GM21619 (cell line): ENCODE data around the gene HHIPL1.

Source experiments
- ATAC-seq: cut with Tn5 transposase; IDR thresholded peaks from one replicate; pipeline ENCODE4 v1.9.1; 2021; ENCODE audit not compliant: unreplicated experiment

The HHIPL1 gene

DNA sequence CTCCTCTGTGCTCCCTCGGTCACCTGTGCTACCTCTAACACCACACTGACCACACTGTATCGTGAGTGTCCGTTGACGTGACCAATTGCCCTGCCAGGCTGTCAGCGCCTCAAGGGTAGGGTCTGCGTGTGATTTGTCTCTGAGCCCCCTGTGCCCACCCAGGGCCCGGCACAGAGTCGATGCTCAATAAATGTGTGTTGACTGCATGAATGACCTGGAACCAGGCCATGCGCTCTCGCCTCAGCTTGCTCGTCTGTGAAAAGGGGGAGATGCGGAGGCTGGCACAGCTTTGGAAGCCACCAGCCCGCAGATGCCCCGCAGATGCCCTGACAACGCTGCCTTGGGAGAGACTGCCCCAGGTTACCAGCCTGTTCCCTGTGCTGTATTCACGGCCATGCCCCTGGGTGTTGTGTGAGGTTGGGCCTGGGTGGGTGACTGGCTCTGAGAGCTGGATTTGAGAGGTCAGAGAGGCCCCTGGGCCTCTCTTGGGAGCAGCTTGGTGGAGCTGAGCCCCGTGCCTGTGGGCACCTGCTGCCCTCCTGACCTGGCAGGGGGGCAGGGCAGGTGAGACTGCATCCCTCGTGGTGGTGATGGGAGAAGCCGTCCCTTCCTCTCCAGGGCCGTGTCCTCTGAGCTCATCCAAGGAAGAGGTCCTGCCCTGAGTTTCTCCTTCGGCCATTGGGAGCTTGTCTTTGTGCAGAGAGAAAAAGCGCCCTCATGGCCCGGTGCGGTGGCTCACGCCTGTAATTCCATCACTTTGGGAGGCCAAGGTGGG, 82.4 kb downstream of the HHIPL1 start:
- no peak for ATAC-seq

DNA sequence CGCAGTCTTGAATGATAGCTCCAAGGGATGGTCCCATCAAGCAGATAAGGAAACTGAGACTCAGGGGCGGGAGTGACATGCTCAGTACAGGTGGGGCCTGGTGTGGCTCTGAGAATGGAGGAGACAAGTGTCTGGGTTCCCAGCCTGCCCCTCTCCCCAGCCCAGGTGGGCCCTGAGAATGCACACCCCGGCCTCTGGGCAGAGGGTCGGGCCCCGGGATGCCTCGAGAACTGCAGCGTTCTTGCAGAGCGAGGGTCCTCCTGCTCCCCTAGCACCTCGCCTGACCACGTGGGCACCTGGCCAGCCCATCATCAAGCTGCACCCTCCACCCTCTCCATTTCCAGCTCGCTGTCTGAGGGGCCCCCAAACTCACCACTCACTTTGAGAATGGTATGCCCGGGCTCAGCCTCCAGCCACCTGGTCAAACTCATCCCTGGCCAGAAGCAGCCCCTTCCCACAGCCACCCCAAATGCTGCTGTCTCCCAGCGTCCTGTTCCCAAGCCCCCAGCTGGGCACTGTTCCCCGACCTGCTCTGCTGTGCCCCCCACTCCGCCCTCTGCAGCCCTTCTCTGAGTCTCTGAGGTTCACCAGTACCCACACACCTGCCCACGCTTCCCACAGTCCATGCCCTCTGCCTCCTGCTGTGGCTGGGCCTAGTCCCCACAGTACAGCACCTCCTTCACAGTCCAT, 83.4 kb downstream of the HHIPL1 start:
- no peak for ATAC-seq

DNA sequence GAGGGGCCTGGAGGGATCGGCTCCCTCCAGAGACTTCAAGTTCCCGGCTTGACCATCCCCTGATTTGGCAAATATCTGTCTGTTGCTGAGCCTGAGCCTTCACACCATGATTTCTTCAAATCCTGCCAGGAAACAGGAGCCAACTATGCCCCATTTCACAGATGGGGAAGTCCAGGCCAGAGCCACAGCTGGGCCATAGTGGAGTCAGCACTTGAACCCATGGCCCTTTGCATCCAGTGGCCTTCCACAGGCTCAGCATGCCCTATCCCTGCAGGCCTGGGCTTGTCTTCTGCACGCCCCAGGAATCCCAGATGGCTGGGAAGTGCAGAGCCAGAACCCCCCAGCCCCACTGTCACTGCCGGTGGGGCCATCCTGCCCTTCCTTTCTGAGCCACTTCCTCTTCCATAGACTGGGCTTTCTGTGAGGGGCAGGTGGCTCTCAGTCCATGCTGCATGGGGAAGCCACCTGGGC, 84.1 kb downstream of the HHIPL1 start:
- ATAC-seq, result no peak
